ENCODE results near the gene ADCY2. TPM values are rescaled to one million over a fixed set of nuclear protein-coding genes. Genes with fewer than 3 reads are reported as not detected.

The ADCY2 gene
- polyA plus RNA-seq, 2 donors = 0.06 to 0.76 TPM

DNA sequence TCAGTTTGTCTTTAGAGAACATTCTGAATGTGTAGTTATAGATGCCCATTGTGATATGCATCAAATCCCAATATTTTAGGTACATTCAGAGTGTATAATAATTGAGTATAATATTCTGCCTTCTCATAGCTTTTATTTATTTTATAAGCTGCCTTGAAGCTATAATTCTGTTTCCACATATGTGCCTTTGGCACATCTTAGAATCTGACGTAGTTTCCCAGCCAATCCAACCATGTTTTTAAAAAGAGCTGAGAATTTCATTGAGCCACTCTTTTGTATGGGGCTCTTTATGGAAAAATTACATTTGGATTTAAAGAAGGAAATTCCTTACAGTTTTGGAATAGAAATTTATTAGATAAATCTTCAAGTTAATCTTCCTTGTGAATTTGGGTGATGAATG is 65.4 kb downstream of the ADCY2 start:
- H3K4me3 ChIP-seq (ENCODE audit: low read depth in 1 of 2, low read length in 2 of 2) = no peak overlapping the region
- H3K9me3 ChIP-seq (ENCODE audit: control insufficient read depth in 2 of 2, insufficient read depth in 1 of 2, low read depth in 1 of 2, low read length in 1 of 2) = peaks cover 0 to 2% of the 10 kb centered on the region in 2 donors
- 63 to 70% methylated on average over 1 of the region's 1 CpG for WGBS, 2 donors

DNA sequence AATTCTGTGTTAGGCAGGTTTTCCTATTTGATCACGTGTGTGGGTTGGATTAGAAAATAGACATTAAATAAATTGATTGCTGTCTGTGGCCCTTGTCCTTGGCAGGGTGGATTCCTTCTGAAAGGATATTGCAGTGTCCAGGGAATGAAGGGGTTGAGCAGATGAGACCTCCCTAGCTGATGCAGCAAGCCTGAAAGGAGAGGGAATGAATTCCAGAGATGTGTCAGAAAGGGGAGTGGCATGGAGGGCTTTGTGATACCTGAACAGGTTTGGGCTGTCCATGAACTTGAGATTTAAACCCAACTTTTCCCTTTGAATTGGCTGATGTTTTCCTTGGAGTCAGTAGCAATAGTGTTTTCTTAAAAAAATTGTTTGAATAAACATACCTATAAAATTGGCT is 66.8 kb downstream of the ADCY2 start:
- 73 to 81% methylated on average over 1 of the region's 1 CpG for WGBS, 2 donors
- Histone ChIP-seq H3K36me3 (ENCODE audit: control insufficient read depth in 2 of 2, insufficient read depth in 2 of 2, low read length in 1 of 2) (no peaks in the 10 kb centered on the region), H3K4me3 (ENCODE audit: low read depth in 1 of 2, low read length in 2 of 2) (no peak overlapping the region), H3K4me1 (ENCODE audit: control insufficient read depth in 2 of 2, insufficient read depth in 2 of 2, low read length in 1 of 2) (no peaks in the 10 kb centered on the region), H3K9me3 (ENCODE audit: control insufficient read depth in 2 of 2, insufficient read depth in 1 of 2, low read depth in 1 of 2, low read length in 1 of 2) (no peaks in the 10 kb centered on the region), H3K27me3 (ENCODE audit: control insufficient read depth in 1 of 2, insufficient read depth in 2 of 2, low read length in 2 of 2) (no peaks in the 10 kb centered on the region), H3K27ac (ENCODE audit: low read depth in 2 of 2, low read length in 1 of 2) (no peak overlapping the region)

More for the DNA sequence above, 65.4 kb downstream of the ADCY2 start:
- Histone ChIP-seq H3K4me1 (ENCODE audit: control insufficient read depth in 2 of 2, insufficient read depth in 2 of 2, low read length in 1 of 2) (no peaks in the 10 kb centered on the region), H3K27ac (ENCODE audit: low read depth in 2 of 2, low read length in 1 of 2) (no peak overlapping the region), H3K27me3 (ENCODE audit: control insufficient read depth in 1 of 2, insufficient read depth in 2 of 2, low read length in 2 of 2) (no peaks in the 10 kb centered on the region), H3K36me3 (ENCODE audit: control insufficient read depth in 2 of 2, insufficient read depth in 2 of 2, low read length in 1 of 2) (no peaks in the 10 kb centered on the region)

DNA sequence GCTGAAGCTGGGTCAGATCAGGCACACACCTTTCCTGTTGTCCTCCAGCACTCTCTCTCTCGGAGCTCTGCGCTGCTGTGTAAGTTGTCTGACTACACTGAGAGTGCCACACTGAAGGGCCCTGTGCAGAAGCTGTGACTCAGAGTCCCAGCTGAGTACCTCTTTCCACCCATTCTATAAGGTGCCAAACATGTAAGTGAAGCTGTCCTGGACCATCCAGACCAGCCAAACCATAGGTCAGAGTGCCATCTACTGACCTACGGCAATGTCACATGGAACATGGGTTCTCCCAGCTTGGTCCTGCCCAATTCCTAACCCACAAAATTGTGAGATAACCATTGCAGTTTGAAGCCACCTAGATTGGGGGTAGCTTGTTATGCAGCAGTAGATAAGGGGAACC is 68.2 kb downstream of the ADCY2 start:
- Histone ChIP-seq H3K27me3 (ENCODE audit: control insufficient read depth in 1 of 2, insufficient read depth in 2 of 2, low read length in 2 of 2) (no peaks in the 10 kb centered on the region), H3K4me3 (ENCODE audit: low read depth in 1 of 2, low read length in 2 of 2) (no peak overlapping the region), H3K27ac (ENCODE audit: low read depth in 2 of 2, low read length in 1 of 2) (no peak overlapping the region), H3K9me3 (ENCODE audit: control insufficient read depth in 2 of 2, insufficient read depth in 1 of 2, low read depth in 1 of 2, low read length in 1 of 2) (no peaks in the 10 kb centered on the region), H3K36me3 (ENCODE audit: control insufficient read depth in 2 of 2, insufficient read depth in 2 of 2, low read length in 1 of 2) (no peaks in the 10 kb centered on the region), H3K4me1 (ENCODE audit: control insufficient read depth in 2 of 2, insufficient read depth in 2 of 2, low read length in 1 of 2) (no peaks in the 10 kb centered on the region)
- WGBS, 2 donors = 86 to 87% methylated on average over 3 of the region's 3 CpGs

DNA sequence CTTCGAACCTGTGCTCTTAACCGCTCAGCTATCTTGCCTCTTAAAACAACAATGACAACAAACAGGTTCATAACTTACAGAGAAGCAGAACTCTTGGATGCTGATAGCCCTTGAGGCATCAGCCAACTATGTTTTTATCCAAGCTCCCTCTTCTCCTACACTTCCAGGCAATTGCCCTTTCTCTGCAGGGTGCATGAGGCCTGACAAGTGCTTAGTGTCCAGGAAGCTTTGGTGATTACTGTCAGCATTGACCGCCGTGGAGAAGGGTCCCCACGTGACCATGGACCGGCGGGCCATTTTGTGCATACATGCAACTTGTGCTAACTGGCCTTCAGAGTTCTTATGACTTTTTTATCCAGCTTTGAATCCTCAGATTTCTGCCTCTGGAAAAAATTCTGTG is 71.2 kb downstream of the ADCY2 start:
- Histone ChIP-seq H3K27me3 (ENCODE audit: control insufficient read depth in 1 of 2, insufficient read depth in 2 of 2, low read length in 2 of 2) (no peaks in the 10 kb centered on the region), H3K4me1 (ENCODE audit: control insufficient read depth in 2 of 2, insufficient read depth in 2 of 2, low read length in 1 of 2) (no peaks in the 10 kb centered on the region), H3K36me3 (ENCODE audit: control insufficient read depth in 2 of 2, insufficient read depth in 2 of 2, low read length in 1 of 2) (no peaks in the 10 kb centered on the region), H3K4me3 (ENCODE audit: low read depth in 1 of 2, low read length in 2 of 2) (no peak overlapping the region), H3K27ac (ENCODE audit: low read depth in 2 of 2, low read length in 1 of 2) (no peak overlapping the region), H3K9me3 (ENCODE audit: control insufficient read depth in 2 of 2, insufficient read depth in 1 of 2, low read depth in 1 of 2, low read length in 1 of 2) (no peaks in the 10 kb centered on the region)
- 79 to 85% methylated on average over 7 of the region's 7 CpGs for WGBS, 2 donors

DNA sequence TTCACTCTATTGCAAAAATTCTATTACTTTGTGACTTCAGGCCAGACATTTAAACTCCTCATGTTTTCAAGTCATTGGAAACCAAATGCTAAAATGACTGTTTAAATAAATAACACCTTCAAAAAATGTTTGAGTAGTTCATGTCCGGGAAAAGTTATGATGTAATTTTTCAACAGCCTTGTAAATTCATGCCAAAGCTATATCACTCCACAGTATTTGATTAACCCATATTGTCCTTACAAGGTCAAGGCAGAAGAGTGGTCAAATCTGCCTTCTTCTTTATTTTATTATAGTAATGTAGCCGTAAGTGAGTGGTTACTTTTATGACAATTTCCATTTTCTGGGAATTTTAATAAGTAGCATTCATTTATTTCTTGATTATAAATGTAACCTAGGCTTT is 72.8 kb downstream of the ADCY2 start:
- Histone ChIP-seq H3K4me3 (ENCODE audit: low read depth in 1 of 2, low read length in 2 of 2) (no peak overlapping the region), H3K9me3 (ENCODE audit: control insufficient read depth in 2 of 2, insufficient read depth in 1 of 2, low read depth in 1 of 2, low read length in 1 of 2) (no peaks in the 10 kb centered on the region), H3K36me3 (ENCODE audit: control insufficient read depth in 2 of 2, insufficient read depth in 2 of 2, low read length in 1 of 2) (no peaks in the 10 kb centered on the region), H3K27me3 (ENCODE audit: control insufficient read depth in 1 of 2, insufficient read depth in 2 of 2, low read length in 2 of 2) (no peaks in the 10 kb centered on the region), H3K27ac (ENCODE audit: low read depth in 2 of 2, low read length in 1 of 2) (no peak overlapping the region), H3K4me1 (ENCODE audit: control insufficient read depth in 2 of 2, insufficient read depth in 2 of 2, low read length in 1 of 2) (no peaks in the 10 kb centered on the region)
- 70 to 78% methylated on average over 2 of the region's 2 CpGs for WGBS, 2 donors

DNA sequence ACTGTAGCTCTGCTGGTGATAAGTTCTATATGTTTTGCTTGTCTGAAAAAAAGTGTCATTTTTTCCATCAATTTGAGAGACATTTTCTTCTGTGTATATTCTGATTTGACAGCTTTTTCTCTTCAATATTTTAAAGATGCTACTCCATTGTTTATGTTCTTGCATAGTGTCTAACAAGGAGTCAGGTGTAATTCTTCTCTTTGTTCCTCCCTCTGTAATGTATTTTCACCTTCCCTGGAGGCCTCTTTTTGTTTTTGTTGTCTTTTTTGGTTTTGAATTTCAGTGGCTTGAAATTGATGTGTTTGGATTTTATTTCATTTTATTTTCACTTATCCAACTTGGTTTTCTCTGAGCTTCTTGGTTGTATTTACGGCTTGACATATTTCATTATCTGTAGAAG is 75.8 kb downstream of the ADCY2 start:
- Histone ChIP-seq H3K27ac (ENCODE audit: low read depth in 2 of 2, low read length in 1 of 2) (no peak overlapping the region), H3K4me1 (ENCODE audit: control insufficient read depth in 2 of 2, insufficient read depth in 2 of 2, low read length in 1 of 2) (no peaks in the 10 kb centered on the region), H3K27me3 (ENCODE audit: control insufficient read depth in 1 of 2, insufficient read depth in 2 of 2, low read length in 2 of 2) (no peaks in the 10 kb centered on the region), H3K9me3 (ENCODE audit: control insufficient read depth in 2 of 2, insufficient read depth in 1 of 2, low read depth in 1 of 2, low read length in 1 of 2) (no peaks in the 10 kb centered on the region), H3K36me3 (ENCODE audit: control insufficient read depth in 2 of 2, insufficient read depth in 2 of 2, low read length in 1 of 2) (no peaks in the 10 kb centered on the region), H3K4me3 (ENCODE audit: low read depth in 1 of 2, low read length in 2 of 2) (no peak overlapping the region)
- WGBS, 2 donors = 92 to 94% methylated on average over 1 of the region's 1 CpG

DNA sequence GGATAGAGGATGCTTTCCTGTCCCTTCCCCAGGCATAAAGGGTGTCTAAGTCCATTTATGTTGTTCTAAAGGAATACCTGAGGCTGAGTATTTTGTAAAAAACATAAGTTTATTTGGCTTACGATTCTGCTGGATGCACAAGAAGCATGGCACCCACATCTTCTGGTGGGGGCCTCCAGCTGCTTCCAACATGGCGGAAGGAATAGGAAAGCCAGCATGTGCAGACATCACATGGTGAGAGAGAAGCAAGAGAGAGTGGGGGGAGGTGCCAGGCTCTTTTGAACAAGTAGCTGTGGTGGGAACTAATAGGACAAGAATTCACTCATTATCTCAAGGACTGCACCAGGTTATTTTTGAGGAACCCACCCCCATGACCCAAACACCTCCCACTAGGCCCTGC is 77.2 kb downstream of the ADCY2 start:
- no peak overlapping the region for H3K27ac ChIP-seq (ENCODE audit: low read depth in 2 of 2, low read length in 1 of 2)
- no peaks in the 10 kb centered on the region for H3K4me1 ChIP-seq (ENCODE audit: control insufficient read depth in 2 of 2, insufficient read depth in 2 of 2, low read length in 1 of 2)
- H3K9me3 ChIP-seq (ENCODE audit: control insufficient read depth in 2 of 2, insufficient read depth in 1 of 2, low read depth in 1 of 2, low read length in 1 of 2) = no peaks in the 10 kb centered on the region
- 87 to 91% methylated on average over 2 of the region's 2 CpGs for WGBS, 2 donors
- no peaks in the 10 kb centered on the region for H3K36me3 ChIP-seq (ENCODE audit: control insufficient read depth in 2 of 2, insufficient read depth in 2 of 2, low read length in 1 of 2)
- H3K4me3 ChIP-seq (ENCODE audit: low read depth in 1 of 2, low read length in 2 of 2) = no peak overlapping the region
- no peaks in the 10 kb centered on the region for H3K27me3 ChIP-seq (ENCODE audit: control insufficient read depth in 1 of 2, insufficient read depth in 2 of 2, low read length in 2 of 2)

DNA sequence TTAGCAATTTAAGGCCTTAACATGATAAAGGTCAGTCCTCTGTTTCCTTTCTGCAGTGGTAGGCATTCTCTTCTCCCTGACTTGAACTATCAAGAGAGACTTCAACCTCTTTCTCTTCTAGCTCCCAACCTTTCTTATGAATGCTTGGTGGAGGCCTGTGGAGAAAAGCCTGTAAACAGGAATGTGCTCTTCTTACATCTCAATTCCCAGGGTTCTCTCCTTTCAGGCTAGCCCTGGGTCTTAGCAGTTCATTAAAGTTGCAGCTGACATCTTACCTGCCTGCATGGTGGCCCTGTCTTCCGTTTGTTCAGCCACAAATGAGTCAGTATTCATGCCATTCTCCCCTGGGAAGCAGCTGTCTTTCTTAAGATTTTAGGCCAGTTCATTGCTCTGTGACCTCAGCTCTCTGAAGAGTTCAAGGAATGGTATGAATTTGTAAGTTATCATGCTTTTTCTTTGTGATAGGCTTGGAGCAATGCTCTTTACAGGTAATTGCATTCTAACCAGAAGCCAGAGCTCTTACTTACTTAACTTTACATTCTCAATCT is 77.8 kb downstream of the ADCY2 start:
- Histone ChIP-seq H3K27me3 (ENCODE audit: control insufficient read depth in 1 of 2, insufficient read depth in 2 of 2, low read length in 2 of 2) (no peaks in the 10 kb centered on the region), H3K4me3 (ENCODE audit: low read depth in 1 of 2, low read length in 2 of 2) (no peak overlapping the region), H3K9me3 (ENCODE audit: control insufficient read depth in 2 of 2, insufficient read depth in 1 of 2, low read depth in 1 of 2, low read length in 1 of 2) (no peaks in the 10 kb centered on the region), H3K27ac (ENCODE audit: low read depth in 2 of 2, low read length in 1 of 2) (no peak overlapping the region), H3K4me1 (ENCODE audit: control insufficient read depth in 2 of 2, insufficient read depth in 2 of 2, low read length in 1 of 2) (no peaks in the 10 kb centered on the region), H3K36me3 (ENCODE audit: control insufficient read depth in 2 of 2, insufficient read depth in 2 of 2, low read length in 1 of 2) (no peaks in the 10 kb centered on the region)
- WGBS, 2 donors = 35 to 42% methylated on average over 1 of the region's 1 CpG

DNA sequence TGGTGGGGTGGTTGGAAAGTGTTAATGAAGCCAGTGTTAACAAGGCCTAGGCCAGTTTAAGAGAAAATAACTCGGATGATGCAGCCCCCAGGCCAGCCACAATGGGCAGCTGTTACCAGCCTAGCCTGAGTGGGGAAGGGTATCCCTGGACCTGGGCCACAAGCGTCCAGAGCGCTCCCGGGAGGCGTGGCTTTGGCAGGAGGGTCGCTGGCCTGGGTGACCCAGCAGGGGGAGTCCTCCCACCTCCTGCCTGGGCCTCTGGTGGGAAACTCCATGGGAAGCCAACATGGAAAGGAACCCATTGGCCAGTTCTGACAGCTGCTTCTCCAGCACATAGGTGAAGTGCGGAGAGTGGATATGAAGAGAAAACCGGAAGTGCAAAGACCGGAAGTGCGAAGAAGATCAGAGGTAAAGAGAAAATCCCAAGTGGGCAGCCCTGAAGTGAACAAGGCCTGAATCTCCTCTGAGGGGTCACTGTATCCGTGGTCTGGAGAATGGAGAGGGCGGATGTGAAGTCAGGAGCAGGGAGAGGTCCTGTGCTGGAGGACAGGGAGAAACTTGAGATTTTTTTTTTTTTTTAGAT is 79.0 kb downstream of the ADCY2 start:
- Histone ChIP-seq H3K36me3 (ENCODE audit: control insufficient read depth in 2 of 2, insufficient read depth in 2 of 2, low read length in 1 of 2) (no peaks in the 10 kb centered on the region), H3K27ac (ENCODE audit: low read depth in 2 of 2, low read length in 1 of 2) (no peak overlapping the region), H3K4me1 (ENCODE audit: control insufficient read depth in 2 of 2, insufficient read depth in 2 of 2, low read length in 1 of 2) (no peaks in the 10 kb centered on the region), H3K27me3 (ENCODE audit: control insufficient read depth in 1 of 2, insufficient read depth in 2 of 2, low read length in 2 of 2) (no peaks in the 10 kb centered on the region), H3K9me3 (ENCODE audit: control insufficient read depth in 2 of 2, insufficient read depth in 1 of 2, low read depth in 1 of 2, low read length in 1 of 2) (no peaks in the 10 kb centered on the region), H3K4me3 (ENCODE audit: low read depth in 1 of 2, low read length in 2 of 2) (no peak overlapping the region)
- 89 to 94% methylated on average over 12 of the region's 12 CpGs for WGBS, 2 donors

DNA sequence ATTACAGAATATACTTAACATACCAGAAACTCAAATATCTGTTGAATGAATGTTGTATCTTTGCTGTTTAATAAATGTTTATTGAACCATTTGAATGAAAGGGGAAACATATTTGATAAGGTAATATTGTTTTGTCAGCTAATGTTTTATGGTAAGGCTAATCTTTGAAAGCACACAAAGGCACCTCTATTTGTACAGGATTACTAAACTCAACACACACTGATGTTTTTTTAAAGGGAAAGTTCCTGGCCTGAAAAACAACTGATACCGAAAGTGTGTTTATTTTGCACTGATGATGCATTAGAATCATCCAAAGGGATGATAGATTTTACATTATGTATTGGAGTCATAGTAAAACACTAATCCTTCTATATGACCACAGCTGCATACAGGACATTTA is 82.5 kb downstream of the ADCY2 start:
- H3K4me1 ChIP-seq (ENCODE audit: control insufficient read depth in 2 of 2, insufficient read depth in 2 of 2, low read length in 1 of 2) = no peaks in the 10 kb centered on the region
- H3K27me3 ChIP-seq (ENCODE audit: control insufficient read depth in 1 of 2, insufficient read depth in 2 of 2, low read length in 2 of 2) = no peaks in the 10 kb centered on the region
- WGBS, 2 donors = 32 to 33% methylated on average over 1 of the region's 1 CpG
- no peak overlapping the region for H3K27ac ChIP-seq (ENCODE audit: low read depth in 2 of 2, low read length in 1 of 2)
- H3K9me3 ChIP-seq (ENCODE audit: control insufficient read depth in 2 of 2, insufficient read depth in 1 of 2, low read depth in 1 of 2, low read length in 1 of 2) = no peaks in the 10 kb centered on the region
- H3K36me3 ChIP-seq (ENCODE audit: control insufficient read depth in 2 of 2, insufficient read depth in 2 of 2, low read length in 1 of 2) = no peaks in the 10 kb centered on the region
- no peak overlapping the region for H3K4me3 ChIP-seq (ENCODE audit: low read depth in 1 of 2, low read length in 2 of 2)
